ENCODE data around the gene FBP1.

GRCh38 chr9:94639999-94640376 lies 670 bp upstream of the FBP1 start:
- no peak for TF ChIP-seq CTCF (IDR thresholded peaks at IDR 0.05)
- TF ChIP-seq POLR2A (IDR thresholded peaks at IDR 0.05): no peak

Data from thyroid gland (tissue), 4 donors.